ENCODE results near the gene RBM11.

Gene RBM11

GRCh38 chr21:14271641-14272040 lies 55.7 kb downstream of the RBM11 start:
- DNase-seq = no peak

- DNase-seq = peak; percentile 8
Measured at GRCh38 chr21:14273736-14274538, 58.0 kb downstream of the RBM11 start.

GRCh38 chr21:14275702-14276205 lies 59.8 kb downstream of the RBM11 start:
- DNase-seq = no peak
